A673 (cell line): ENCODE data around the gene TUBA4A.

Source experiments
- CTCF ChIP-seq: fragments of 300-800, 200-600 bp; sonication (generic); conservative IDR thresholded peaks from 2 replicates; pipeline ENCODE4 v1.5.1; 2017; ENCODE audit warnings: low read depth, mild to moderate bottlenecking, antibody characterized with exemption, low read length, moderate library complexity, mixed read lengths
- EZH2 ChIP-seq: fragments of 200-600 bp; sonication (generic); IDR thresholded peaks from 2 replicates; pipeline ENCODE4 v1.6.1; 2017; ENCODE audit warnings: borderline replicate concordance, low read depth, mild to moderate bottlenecking, mixed read lengths, antibody characterized with exemption, low read length; ENCODE audit not compliant: poor library complexity, severe bottlenecking

- TF ChIP-seq EZH2 (no peak), CTCF (no peak)
These were observed 38.3 kb upstream of the TUBA4A start for GRCh38 chr2:219291910-219292490.
